Stimulated activated CD8-positive, alpha-beta memory T cell treated with anti-CD3 and anti-CD28 coated beads, Interleukin-12 subunit alpha, Interleukin-12 subunit beta, amount 100 ng/mL, for 4 hours (primary cell): Measurements from ENCODE around the gene EIF2A.
"Not testable (repeated sequence)": the region's sequence is repeated elsewhere in the genome, so short reads cannot be mapped to it uniquely, and the experiment has no call there.

Source experiments
- DNase-seq: peaks from one replicate; pipeline ENCODE4 v3.0.0-alpha.2; 2020; ENCODE audit warnings: low read depth

Gene EIF2A

GRCh38 chr3:150602426-150603152, 56.0 kb downstream of the EIF2A start:
- no peak for DNase-seq

GRCh38 chr3:150603153-150603979, 56.8 kb downstream of the EIF2A start, which contains the start of gene SELENOT:
TSS of gene SELENOT (plus strand) at chr3:150603321. CDS start at chr3:150603363, 42 bp downstream.
- DNase-seq: peak; percentile 90

GRCh38 chr3:150603980-150604319, 57.4 kb downstream of the EIF2A start:
- no peak for DNase-seq

GRCh38 chr3:150605998-150606641, 59.5 kb downstream of the EIF2A start:
- DNase-seq: no peak

DNA sequence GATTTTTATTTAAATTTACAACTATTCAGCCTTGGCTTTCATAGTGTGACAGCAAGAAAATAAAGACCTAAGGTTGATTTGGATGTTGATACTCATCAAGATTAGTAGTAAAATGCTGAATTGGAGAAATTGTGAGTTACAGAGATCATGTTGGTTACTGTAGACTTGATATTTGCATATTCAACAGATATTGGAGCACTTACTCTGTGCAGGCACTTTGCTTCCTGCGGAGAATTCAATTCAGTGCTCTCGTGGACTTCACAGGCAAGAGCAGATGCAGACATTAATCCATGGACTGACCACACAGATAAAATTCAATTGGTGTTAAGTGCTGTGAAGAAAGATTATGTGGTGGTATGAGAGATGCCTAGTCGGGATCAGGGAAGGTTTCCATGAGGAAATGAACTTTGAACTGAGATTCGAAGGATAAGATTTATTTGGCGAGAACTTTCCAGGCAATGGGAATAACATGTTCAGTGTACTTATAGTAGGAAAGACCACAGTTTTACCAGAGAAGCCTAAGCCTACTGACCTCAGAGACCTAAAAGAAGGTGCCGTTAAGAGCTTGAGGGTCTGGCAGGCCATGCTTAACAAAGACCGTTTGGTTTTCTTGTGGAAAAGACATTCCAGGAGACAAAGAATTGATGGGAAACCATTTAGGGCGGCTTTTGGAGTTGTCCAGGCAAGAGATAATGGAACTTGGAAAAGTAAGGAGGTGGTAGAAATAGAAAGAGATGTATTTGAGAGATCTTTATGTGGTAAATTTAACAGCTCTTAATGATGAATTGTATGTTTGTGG, 60.9 kb downstream of the EIF2A start:
- no peak for DNase-seq

DNA sequence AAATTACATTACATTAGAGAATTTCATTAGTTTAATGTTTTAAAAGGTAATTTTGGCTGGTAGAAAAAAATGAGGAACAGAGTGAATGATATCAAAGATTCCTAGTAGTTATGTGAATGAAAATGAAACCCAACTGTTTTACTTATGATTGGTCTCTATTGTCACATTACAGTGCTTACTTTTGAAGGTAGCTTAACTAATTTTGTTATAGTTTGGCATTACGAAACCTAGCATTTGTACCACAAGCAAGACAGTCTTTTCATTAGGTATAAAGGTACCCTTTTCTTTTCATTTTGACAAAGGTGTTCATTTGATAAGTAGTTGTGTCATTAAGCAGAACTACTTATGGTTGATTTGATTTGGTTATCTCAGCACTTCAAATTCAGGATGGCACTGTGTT, 63.4 kb downstream of the EIF2A start:
- no peak for DNase-seq

DNA sequence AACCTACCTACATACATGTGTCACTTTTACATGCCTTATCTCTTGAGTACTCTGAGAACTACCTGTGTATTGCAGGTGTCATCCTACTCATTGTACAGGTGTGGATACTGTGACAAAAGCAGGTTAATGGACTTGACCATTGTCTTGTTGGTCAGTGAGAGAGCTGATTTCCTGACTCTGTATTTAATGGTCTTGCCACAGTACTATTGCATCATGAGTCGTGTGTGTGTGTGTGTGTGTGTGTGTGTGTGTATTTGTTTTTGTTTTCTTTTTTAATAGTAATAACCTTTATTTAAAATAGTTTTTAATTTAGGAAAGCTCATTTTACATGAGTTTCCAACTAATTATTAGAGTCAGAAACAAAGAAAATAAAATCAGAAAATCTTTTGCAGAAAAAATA, 64.2 kb downstream of the EIF2A start:
- no peak for DNase-seq

- no peak for DNase-seq
Measured at GRCh38 chr3:150611666-150612065, 65.1 kb downstream of the EIF2A start.

GRCh38 chr3:150612494-150612893, 65.9 kb downstream of the EIF2A start:
- DNase-seq: no peak

GRCh38 chr3:150613034-150613433, 66.4 kb downstream of the EIF2A start:
- no peak for DNase-seq

GRCh38 chr3:150613709-150614480, 67.3 kb downstream of the EIF2A start:
- DNase-seq: no peak

- DNase-seq: no peak
Measured at GRCh38 chr3:150620002-150620689, 73.6 kb downstream of the EIF2A start.

- DNase-seq: not testable (repeated sequence)
Measured at GRCh38 chr3:150622955-150623354, 76.4 kb downstream of the EIF2A start.

DNA sequence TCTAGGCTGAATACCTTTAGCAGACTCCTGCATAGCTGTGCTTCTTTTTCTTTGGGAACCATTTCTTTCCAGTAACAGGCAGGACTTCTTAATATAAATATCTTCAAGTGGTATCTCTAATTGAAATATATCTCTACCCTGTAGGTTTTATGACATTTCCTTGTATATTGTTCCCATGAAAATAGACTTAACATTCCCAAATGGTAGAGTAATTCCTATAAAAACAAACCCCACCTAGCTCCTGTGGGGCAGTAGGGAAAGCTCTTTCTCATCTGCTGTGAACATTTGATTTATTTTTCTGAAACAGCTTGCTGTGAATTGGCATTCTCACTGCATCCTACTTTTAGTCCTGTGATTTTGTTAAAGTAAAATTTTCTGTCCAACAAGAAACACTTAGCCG, 77.4 kb downstream of the EIF2A start:
- DNase-seq: no peak

DNA sequence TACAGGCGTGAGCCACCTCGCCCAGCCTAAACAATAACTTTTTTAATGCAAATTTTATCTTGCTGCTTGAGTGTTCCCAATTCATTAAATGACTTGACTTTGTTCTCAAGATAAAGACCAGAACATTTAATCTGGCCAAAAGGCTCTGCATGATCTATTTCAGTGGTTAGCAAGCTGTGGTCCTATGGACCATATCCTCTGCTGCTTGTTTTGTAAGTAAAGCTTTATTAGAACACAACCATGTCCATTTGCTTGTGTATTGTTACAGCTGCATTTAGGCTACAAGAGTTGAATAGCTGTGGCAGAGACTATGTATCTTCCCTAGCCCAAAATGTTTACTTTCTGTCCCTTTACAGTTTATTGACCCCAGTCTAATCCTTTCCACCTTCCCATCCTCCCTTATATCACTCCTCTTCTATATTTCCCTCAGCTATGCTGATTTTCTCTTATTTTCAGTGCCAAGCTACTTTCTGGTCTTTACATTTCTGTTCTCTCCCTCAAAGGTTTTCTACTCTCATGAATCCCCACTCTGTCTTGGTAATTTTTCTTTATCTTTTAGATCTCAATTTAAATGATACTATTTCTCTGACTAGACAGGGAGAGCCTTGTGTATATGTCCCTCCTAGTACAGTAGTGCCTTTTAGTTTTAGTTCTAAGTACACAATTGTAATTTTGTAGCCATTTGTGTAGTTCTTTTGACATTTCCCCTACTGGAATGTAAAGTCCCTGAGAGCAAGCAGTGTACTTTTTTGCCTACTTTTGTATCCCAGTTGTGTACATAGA, 79.8 kb downstream of the EIF2A start:
- no peak for DNase-seq

DNA sequence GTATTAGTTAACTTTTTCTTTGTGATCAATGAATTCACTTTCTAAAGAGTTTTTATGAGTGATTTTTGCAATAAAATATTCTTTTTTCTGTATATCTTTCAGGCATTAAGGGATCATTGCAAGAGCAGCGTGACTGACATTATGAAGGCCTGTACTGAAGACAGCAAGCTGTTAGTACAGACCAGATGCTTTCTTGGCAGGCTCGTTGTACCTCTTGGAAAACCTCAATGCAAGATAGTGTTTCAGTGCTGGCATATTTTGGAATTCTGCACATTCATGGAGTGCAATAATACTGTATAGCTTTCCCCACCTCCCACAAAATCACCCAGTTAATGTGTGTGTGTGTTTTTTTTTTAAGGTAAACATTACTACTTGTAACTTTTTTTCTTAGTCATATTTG, 81.0 kb downstream of the EIF2A start:
- DNase-seq: no peak

DNA sequence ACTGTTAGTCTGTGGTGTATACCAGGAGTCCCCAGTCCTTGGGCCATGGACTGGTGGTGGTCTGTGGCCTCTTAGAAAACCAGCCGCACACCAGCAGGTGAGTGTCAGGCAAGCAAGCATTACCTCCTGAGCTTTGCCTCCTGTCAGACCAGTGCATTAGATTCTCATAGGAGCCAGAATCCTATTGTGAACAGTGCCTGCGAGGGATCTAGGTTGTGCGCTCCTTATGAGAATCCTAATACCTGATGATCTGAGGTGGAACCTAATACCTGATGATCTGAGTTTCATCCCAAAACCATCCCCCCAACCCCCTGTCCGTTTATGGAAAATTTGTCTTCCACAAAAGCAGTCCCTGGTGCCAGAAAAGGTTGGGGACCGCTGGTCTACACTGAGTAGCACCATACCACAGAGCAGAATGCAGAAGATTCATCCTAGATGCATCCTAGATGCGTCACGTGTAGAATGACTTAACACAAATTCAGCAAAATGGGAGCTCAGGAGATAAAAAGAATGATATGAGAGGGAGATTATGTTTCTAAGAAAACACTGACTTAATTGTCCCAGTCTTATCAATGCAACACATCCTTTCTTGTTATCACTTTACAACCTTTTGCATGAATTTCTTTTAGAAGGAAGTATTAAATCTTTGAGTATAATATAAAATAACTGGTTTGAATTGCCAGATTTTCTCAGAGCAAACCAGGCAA, 85.1 kb downstream of the EIF2A start:
- DNase-seq: no peak

- no peak for DNase-seq
Measured at GRCh38 chr3:150635076-150635475, 88.5 kb downstream of the EIF2A start.

GRCh38 chr3:150635526-150635925, 88.9 kb downstream of the EIF2A start:
- DNase-seq: no peak
